WI38 (cell line): Measurements from ENCODE around the gene SLC2A9.

Experiments
- H3K4me3 ChIP-seq: 2 replicates; pipeline ENCODE4 v1.5.1; 2011; ENCODE audit warnings: low read depth, mild to moderate bottlenecking, control low read depth, low read length
- TF ChIP-seq, protein P1 (sequence below): IDR thresholded peaks from 2 replicates; pipeline ENCODE4 v1.5.1; 2012; ENCODE audit warnings: low read depth, mild to moderate bottlenecking, control low read depth, low read length

Gene SLC2A9

DNA sequence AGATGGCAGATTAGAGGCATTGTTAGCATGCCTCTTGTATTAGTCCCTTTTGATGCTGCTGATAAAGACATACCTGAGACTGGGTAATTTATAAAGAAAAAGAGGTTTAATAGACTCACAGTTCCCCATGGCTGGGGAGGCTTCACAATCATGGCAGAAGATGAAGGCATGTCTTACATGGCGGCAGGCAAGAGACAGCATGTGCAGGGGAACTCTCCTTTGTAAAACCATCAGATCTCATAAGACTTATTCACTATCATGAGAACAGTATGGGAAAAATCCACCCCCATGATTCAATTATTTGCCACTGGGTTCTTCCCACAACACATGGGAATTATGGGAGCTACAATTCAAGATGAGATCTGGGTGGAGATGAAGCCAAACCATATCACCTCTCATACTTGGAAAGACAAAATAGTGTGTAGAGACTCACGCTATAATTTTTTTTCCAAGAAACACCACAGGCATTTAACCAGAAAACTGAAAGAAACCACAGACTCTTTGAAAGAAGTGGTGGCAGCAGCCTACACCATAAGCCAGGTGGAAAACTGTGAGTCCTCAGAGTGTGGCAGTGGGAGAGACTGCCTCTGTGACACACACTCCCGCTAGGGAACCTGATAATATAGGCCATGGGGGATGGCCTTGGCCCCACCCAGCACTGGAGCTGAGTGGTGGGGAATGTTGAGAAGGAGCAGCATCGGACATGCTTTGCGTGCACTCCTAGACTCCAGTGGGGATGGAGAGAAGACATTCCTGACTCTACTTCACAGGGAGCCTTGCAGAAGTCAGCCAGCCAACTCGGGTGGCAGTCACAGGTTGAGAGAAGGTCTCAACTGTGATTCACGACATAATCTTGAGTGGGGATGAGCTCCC lies 51.5 kb downstream of the SLC2A9 start:
- no peak overlapping the region for H3K4me3 ChIP-seq
- TF ChIP-seq, protein P1, sequence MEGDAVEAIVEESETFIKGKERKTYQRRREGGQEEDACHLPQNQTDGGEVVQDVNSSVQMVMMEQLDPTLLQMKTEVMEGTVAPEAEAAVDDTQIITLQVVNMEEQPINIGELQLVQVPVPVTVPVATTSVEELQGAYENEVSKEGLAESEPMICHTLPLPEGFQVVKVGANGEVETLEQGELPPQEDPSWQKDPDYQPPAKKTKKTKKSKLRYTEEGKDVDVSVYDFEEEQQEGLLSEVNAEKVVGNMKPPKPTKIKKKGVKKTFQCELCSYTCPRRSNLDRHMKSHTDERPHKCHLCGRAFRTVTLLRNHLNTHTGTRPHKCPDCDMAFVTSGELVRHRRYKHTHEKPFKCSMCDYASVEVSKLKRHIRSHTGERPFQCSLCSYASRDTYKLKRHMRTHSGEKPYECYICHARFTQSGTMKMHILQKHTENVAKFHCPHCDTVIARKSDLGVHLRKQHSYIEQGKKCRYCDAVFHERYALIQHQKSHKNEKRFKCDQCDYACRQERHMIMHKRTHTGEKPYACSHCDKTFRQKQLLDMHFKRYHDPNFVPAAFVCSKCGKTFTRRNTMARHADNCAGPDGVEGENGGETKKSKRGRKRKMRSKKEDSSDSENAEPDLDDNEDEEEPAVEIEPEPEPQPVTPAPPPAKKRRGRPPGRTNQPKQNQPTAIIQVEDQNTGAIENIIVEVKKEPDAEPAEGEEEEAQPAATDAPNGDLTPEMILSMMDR: no peak

DNA sequence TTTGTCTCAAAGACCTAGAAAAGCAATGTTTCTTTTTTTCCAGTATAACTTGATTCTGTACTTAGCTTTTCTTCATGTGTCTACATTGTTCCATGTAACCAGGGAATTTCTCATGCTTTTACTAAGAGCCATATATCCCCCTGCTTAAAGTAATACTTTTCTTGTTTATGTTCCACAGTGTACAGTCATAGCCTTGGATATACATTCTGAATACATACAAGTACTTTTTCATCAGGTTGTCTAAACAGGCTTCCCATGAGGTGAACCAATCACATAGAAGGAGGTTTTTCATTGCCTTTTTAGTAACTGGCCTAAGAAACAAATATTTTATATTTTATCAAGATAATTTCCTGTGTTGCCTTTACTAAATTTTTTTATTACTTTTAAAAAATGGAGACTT lies 52.8 kb downstream of the SLC2A9 start:
- TF ChIP-seq, protein P1: no peak
- no peak overlapping the region for H3K4me3 ChIP-seq

DNA sequence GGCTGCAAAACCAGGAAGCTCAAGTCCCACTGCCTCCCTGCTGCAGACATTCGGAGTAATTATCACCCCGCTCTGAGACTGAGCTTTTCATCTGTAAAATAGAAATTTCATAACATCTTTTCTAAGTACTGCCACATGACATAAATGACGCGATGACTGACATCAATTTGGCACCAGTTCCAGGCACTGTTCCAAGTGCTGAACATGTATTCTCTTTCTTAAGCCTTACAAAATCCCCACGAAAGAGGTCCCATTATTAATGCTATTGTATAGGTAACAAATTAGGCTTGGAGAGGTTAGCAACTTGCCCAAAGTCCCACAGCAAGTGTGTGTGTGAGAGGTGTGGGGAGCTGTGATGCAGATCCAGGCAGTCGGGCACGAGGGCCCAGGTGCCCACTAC lies 56.4 kb downstream of the SLC2A9 start:
- TF ChIP-seq, protein P1: no peak
- H3K4me3 ChIP-seq: no peak overlapping the region

DNA sequence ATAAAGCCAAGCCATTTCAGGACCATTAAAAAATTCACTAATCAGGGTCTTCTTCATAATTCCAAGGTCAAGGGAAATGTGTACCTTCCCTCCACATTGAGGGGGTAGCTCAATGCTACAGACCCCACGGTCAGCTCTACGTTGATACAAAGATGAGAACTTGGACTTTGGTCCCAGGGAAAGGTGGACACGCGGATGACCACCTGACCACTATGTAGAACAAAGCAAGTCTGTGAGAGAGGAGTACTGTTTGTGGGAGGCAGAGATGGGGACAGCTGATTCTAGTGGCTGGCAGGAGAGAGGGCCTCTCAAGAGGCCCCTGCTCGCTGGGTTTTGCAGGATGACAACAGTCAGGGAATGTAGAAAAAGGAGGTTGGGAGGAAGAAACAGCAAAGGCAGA lies 58.0 kb downstream of the SLC2A9 start:
- no peak overlapping the region for H3K4me3 ChIP-seq
- TF ChIP-seq, protein P1: no peak

DNA sequence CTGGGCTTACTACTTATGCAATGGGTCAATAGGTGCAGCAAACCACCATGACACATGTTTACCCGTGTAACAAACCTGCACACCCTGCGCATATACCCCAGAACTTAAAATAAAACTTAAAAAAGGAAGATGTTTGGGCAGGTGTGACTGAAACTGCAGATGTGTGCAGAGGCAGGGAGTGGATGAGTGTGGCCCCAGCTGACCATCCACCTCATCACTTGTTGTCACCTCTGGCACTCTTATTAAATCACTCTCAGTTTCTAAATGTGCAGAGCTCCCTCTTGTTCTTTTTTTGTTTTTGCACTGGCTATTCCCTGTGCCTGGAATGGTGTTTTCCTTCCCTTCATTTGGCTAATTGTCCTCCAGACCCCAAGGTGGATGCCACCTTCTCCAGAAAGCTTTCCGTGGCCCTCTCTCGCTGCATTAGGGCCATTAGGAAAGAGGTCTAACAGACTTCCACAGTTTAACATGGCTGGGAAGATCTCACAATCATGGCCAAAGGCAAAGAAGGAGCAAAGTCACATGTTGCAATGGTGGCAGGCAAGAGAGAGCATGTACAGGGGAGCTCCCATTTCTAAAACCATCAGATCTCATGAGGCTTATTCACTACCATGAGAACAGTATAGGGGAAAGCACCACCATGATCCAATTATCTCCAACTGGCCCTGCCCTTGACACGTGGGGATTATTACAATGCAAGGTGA lies 58.5 kb downstream of the SLC2A9 start:
- H3K4me3 ChIP-seq: no peak overlapping the region

DNA sequence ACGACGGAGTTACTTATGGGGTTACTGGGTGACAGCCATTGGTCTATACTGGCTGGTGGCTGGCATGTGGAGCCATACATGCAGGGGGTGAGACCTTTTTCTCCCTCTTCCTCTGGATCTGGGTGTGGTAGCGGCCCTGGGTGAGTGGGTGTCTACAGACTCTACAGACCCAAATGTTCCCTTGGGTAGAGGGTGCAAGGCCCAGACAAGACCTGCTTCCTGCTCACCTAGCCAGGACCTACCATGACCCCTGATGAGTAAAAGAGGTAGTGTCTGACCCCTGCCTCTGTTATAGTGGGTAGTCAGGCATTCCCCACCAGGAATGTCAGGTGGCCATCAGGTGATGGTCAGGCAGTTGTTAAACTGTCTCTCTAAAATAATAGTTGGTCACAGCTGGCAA lies 66.8 kb downstream of the SLC2A9 start:
- no peak overlapping the region for H3K4me3 ChIP-seq
- TF ChIP-seq, protein P1: no peak

More for the DNA sequence above, 58.5 kb downstream of the SLC2A9 start:
- TF ChIP-seq, protein P1: no peak

DNA sequence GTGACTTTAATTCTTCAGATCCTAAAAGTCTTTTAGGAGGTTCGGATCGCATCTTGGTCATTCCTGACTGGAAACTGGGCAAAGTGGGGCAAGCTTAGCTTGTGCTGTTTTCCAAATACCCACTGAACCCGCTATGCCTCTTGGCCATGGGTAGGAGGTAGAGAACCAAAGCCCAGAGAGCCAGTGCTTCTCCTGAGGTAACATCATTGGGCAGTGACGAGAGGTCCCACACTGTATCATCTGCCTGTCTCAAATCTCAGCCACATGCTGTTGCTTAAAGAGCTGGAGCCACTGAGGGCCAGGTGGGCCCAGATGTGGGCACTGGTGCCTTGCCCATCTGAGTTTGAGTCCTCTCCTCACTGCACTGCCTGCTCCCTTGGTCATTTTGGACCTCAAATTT lies 68.2 kb downstream of the SLC2A9 start:
- TF ChIP-seq, protein P1: no peak
- H3K4me3 ChIP-seq: no peak overlapping the region
